OCI-LY3 (cell line): ENCODE data around the gene DNAH14.

Experiments
- H2AFZ ChIP-seq: fragments of 200-600, 300-600 bp; shearing (Covaris generic); 2 replicates; pipeline ENCODE4 v1.6.0; 2014; ENCODE audit warnings: antibody characterized with exemption, low read depth, low read length
- H3K27ac ChIP-seq: fragments of 200-600, 300-600 bp; sonication (generic); 2 replicates; pipeline ENCODE4 v1.5.1; 2014; ENCODE audit warnings: mild to moderate bottlenecking, low read length, moderate library complexity, mixed read lengths
- H3K27me3 ChIP-seq: fragments of 200-600, 300-600 bp; sonication (generic); 2 replicates; pipeline ENCODE4 v1.6.1; 2014; ENCODE audit warnings: low read depth, low read length, mixed read lengths
- H3K36me3 ChIP-seq: fragments of 200-600, 300-600 bp; sonication (generic); replicated peaks from 2 replicates; pipeline ENCODE3; 2014; ENCODE audit warnings: low read depth, low read length, mixed read lengths
- H3K4me1 ChIP-seq: fragments of 300-600, 200-600 bp; sonication (generic); 2 replicates; pipeline ENCODE4 v1.6.1; 2014; ENCODE audit warnings: low read length, mixed read lengths
- H3K4me2 ChIP-seq: fragments of 200-600, 300-600 bp; sonication (generic); 2 replicates; pipeline ENCODE4 v1.6.1; 2014; ENCODE audit warnings: low read length, mixed read lengths
- H3K4me3 ChIP-seq: fragments of 300-600, 200-600 bp; sonication (generic); 2 replicates; pipeline ENCODE4 v1.5.1; 2014; ENCODE audit warnings: antibody characterized with exemption, mild to moderate bottlenecking, low read length, moderate library complexity
- H3K79me2 ChIP-seq: fragments of 300-600, 200-600 bp; shearing (Covaris generic); 2 replicates; pipeline ENCODE4 v1.6.1; 2014; ENCODE audit warnings: mild to moderate bottlenecking, low read length, mixed read lengths
- H3K9ac ChIP-seq: fragments of 300-600, 200-600 bp; shearing (Covaris generic); 2 replicates; pipeline ENCODE4 v1.6.0; 2014; ENCODE audit warnings: mild to moderate bottlenecking, low read length, moderate library complexity
- H3K9me3 ChIP-seq: fragments of 200-600, 300-600 bp; shearing (Covaris generic); 2 replicates; pipeline ENCODE4 v1.6.1; 2014; ENCODE audit warnings: low read length, mixed read lengths; ENCODE audit not compliant: insufficient read depth
- H4K20me1 ChIP-seq: fragments of 200-600, 300-600 bp; sonication (generic); 2 replicates; pipeline ENCODE4 v1.6.1; 2016; ENCODE audit warnings: low read length, mixed read lengths; ENCODE audit not compliant: insufficient read depth
- EZH2phosphoT487 ChIP-seq: fragments of 200-600 bp; shearing (Covaris generic); IDR thresholded peaks from 2 replicates; pipeline ENCODE4 v1.6.1; 2018; ENCODE audit warnings: antibody characterized with exemption, mixed run types, low read depth
- TF ChIP-seq, protein P1 (sequence below): fragments of 200-600, 300-600 bp; sonication (generic); IDR thresholded peaks from 2 replicates; pipeline ENCODE4 v1.5.1; 2014; ENCODE audit warnings: antibody characterized with exemption, low read length, low read depth

The DNAH14 gene

GRCh38 chr1:225427235-225428067 is 498.0 kb downstream of the DNAH14 start, which contains the start of gene LBR:
LBR (minus strand) TSS chr1:225428038; CDS start chr1:225424075, 3,963 bp downstream.
- peaks cover 55% of the 10 kb centered on the region for H3K79me2 ChIP-seq
- H3K4me1 ChIP-seq, result peaks cover 36% of the 10 kb centered on the region
- H3K27me3 ChIP-seq, result no peaks in the 10 kb centered on the region
- H3K9me3 ChIP-seq, result no peaks in the 10 kb centered on the region
- H2AFZ ChIP-seq, result peak within 1 kb of the TSS; percentile 32
- H3K27ac ChIP-seq, result peak within 1 kb of the TSS; percentile 87
- TF ChIP-seq EZH2phosphoT487, result no peak
- TF ChIP-seq, protein P1, sequence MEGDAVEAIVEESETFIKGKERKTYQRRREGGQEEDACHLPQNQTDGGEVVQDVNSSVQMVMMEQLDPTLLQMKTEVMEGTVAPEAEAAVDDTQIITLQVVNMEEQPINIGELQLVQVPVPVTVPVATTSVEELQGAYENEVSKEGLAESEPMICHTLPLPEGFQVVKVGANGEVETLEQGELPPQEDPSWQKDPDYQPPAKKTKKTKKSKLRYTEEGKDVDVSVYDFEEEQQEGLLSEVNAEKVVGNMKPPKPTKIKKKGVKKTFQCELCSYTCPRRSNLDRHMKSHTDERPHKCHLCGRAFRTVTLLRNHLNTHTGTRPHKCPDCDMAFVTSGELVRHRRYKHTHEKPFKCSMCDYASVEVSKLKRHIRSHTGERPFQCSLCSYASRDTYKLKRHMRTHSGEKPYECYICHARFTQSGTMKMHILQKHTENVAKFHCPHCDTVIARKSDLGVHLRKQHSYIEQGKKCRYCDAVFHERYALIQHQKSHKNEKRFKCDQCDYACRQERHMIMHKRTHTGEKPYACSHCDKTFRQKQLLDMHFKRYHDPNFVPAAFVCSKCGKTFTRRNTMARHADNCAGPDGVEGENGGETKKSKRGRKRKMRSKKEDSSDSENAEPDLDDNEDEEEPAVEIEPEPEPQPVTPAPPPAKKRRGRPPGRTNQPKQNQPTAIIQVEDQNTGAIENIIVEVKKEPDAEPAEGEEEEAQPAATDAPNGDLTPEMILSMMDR, result no peak
- H3K4me3 ChIP-seq, result peak within 1 kb of the TSS; percentile 85
- H3K9ac ChIP-seq, result peak within 1 kb of the TSS; percentile 94
- peak within 1 kb of the TSS; percentile 93 for H3K4me2 ChIP-seq
- H4K20me1 ChIP-seq, result peaks cover 45% of the 10 kb centered on the region
- H3K36me3 ChIP-seq, result peaks cover 8% of the 10 kb centered on the region

DNA sequence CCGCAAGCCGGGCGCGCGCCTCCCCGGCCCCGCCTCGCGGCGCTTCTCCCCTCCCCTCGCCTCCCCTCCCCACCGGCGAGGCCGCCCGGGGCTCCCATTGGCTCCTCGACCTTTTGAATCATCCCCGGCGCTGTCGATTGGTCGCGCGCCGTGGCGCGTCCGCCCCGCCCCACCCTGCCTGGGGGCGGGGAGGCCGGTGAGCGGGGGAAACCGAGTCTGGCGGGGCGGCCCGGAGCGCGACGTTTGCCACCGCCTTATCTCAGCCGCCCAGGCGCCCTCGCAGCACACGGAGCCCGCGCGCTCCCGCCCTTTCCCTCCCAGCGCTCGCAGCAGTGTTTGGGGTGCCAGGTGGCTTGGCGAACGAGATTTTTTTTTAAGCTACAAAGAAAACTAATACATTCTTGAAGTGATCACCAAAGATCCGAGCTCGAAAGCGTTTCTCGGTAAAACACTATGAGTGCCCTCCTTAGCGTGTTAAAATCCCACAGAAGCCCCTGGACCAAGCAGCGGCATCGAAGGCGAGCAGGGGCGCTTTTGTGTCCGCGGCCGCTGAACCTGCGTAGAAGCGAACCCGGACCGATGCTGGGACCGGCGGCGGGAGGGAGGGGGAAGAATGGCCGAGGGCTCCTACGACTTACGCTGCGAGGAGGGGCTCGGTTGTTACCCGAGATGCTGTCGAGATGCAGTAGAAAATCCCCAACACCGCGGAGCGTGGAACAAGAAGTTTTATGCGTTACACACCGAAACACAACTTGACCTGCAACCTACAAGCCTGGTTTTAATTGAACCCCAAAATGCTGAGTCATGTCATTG is 498.8 kb downstream of the DNAH14 start:
- H3K27ac ChIP-seq, result peak overlapping the region; percentile 87
- H3K4me3 ChIP-seq, result peak overlapping the region; percentile 85
- H3K4me2 ChIP-seq, result peak overlapping the region; percentile 93
- peak overlapping the region; percentile 94 for H3K9ac ChIP-seq
- H3K36me3 ChIP-seq, result peaks cover 3% of the 10 kb centered on the region
- peak overlapping the region; percentile 32 for H2AFZ ChIP-seq
- TF ChIP-seq, protein P1, result no peak
- no peak for TF ChIP-seq EZH2phosphoT487
- peaks cover 37% of the 10 kb centered on the region for H4K20me1 ChIP-seq
- H3K9me3 ChIP-seq, result no peaks in the 10 kb centered on the region
- H3K79me2 ChIP-seq, result peaks cover 46% of the 10 kb centered on the region
- H3K4me1 ChIP-seq, result peaks cover 36% of the 10 kb centered on the region
- no peaks in the 10 kb centered on the region for H3K27me3 ChIP-seq

DNA sequence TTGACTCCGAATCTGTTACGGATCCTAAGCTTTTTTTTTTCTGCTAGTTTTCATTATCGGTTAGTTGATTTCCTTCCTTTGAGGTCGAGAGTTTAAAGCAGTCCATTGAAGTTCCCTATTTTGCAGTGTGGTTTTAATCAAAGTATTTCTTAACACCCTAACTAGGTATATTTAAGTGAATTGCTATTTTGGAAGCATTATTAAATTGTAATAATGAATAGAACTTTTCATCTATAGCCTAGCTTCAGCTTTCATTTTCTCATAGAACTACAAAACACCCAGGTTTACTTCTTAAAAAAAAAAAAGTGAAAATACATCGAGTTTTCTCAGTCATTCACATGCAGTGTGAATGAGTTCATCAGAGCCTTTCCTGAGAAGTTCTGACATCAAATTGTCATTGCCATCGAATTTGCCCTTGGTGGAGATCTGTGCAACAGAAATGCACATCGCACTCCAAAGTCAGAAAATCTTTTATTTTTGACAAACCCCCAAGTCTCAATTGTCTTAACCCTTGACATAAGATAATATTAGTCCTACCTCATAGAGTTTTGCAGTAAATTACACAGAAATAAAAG is 499.5 kb downstream of the DNAH14 start:
- H3K36me3 ChIP-seq, result no peaks in the 10 kb centered on the region
- no peak for TF ChIP-seq EZH2phosphoT487
- TF ChIP-seq, protein P1, result no peak
- no peaks in the 10 kb centered on the region for H3K9me3 ChIP-seq
- H3K4me2 ChIP-seq, result peak overlapping the region; percentile 85
- H3K79me2 ChIP-seq, result peaks cover 39% of the 10 kb centered on the region
- H3K27me3 ChIP-seq, result no peaks in the 10 kb centered on the region
- peak overlapping the region; percentile 87 for H3K27ac ChIP-seq
- H3K4me3 ChIP-seq, result peak overlapping the region; percentile 85
- H2AFZ ChIP-seq, result peak overlapping the region; percentile 32; the same call in 1 of the 2 replicates
- peaks cover 30% of the 10 kb centered on the region for H4K20me1 ChIP-seq
- H3K9ac ChIP-seq, result peak overlapping the region; percentile 94
- peaks cover 35% of the 10 kb centered on the region for H3K4me1 ChIP-seq
